ENCODE data around the gene MYBPC1. TPM values are rescaled to one million over a fixed set of nuclear protein-coding genes. Genes with fewer than 3 reads are reported as not detected.

MYBPC1 gene
- total RNA-seq, 1 donor from 2014 or later, result not detected

Other genes starting within 250 kb of the MYBPC1 start
- gene ARL1, start 187.2 kb upstream of the MYBPC1 start, total RNA-seq (ENCODE audit: unreplicated experiment), result 20.0 TPM
- not detected for gene SPIC, start 119.6 kb upstream of the MYBPC1 start, total RNA-seq (ENCODE audit: unreplicated experiment)
- gene CHPT1, start 102.7 kb downstream of the MYBPC1 start, total RNA-seq (ENCODE audit: unreplicated experiment), result 9.2 TPM
- not detected for gene SYCP3, start 144.5 kb downstream of the MYBPC1 start, total RNA-seq (ENCODE audit: unreplicated experiment)
- gene GNPTAB, start 236.0 kb downstream of the MYBPC1 start, total RNA-seq (ENCODE audit: unreplicated experiment), result 20.6 TPM

Data from glutamatergic neuron (in vitro differentiated cells).